Mesothelial cell of epicardium (in vitro differentiated cells): ENCODE data around the gene MAGI1. TPM values are rescaled to one million over a fixed set of nuclear protein-coding genes. Genes with fewer than 3 reads are reported as not detected.
A peak's percentile ranks its signal among the peaks of the same experiment; 100 is the strongest.

ENCODE experiments used
- DNase-seq, 2 experiments: peaks; one replicate each; pipeline ENCODE4 v3.0.0; 2021; ENCODE audit warnings: low spot score in 2 of 2; ENCODE audit not compliant: unreplicated experiment in 2 of 2
- H3K27ac Mint-ChIP-seq: 2 replicates; pipeline ENCODE4 v1.8.0; 2021; ENCODE audit warnings: mixed read lengths
- H3K27me3 Mint-ChIP-seq: 2 replicates; pipeline ENCODE4 v1.8.0; 2021; ENCODE audit warnings: low read depth, mixed read lengths
- H3K36me3 Mint-ChIP-seq: 2 replicates; pipeline ENCODE4 v1.8.0; 2021; ENCODE audit warnings: mixed read lengths
- H3K4me1 Mint-ChIP-seq: 2 replicates; pipeline ENCODE4 v1.8.0; 2021; ENCODE audit warnings: mixed read lengths
- H3K4me3 Mint-ChIP-seq: 2 replicates; pipeline ENCODE4 v1.8.0; 2021; ENCODE audit warnings: mild to moderate bottlenecking, moderate library complexity, mixed read lengths
- H3K9me3 Mint-ChIP-seq: 2 replicates; pipeline ENCODE4 v1.8.0; 2021; ENCODE audit warnings: mixed read lengths
- CTCF ChIP-seq: fragments of 200-600 bp; sonication (generic); IDR thresholded peaks from one replicate; pipeline ENCODE4 v1.5.0; 2021; ENCODE audit warnings: antibody characterized with exemption; ENCODE audit not compliant: unreplicated experiment
- total RNA-seq: library from RNA; stranded (reverse); gene quantifications from 3 replicates; pipeline ENCODE4 v1.2.1, GENCODE V29; 2021

The MAGI1 gene
- total RNA-seq, 1 donor from 2014 or later, result 65.6 TPM

DNA sequence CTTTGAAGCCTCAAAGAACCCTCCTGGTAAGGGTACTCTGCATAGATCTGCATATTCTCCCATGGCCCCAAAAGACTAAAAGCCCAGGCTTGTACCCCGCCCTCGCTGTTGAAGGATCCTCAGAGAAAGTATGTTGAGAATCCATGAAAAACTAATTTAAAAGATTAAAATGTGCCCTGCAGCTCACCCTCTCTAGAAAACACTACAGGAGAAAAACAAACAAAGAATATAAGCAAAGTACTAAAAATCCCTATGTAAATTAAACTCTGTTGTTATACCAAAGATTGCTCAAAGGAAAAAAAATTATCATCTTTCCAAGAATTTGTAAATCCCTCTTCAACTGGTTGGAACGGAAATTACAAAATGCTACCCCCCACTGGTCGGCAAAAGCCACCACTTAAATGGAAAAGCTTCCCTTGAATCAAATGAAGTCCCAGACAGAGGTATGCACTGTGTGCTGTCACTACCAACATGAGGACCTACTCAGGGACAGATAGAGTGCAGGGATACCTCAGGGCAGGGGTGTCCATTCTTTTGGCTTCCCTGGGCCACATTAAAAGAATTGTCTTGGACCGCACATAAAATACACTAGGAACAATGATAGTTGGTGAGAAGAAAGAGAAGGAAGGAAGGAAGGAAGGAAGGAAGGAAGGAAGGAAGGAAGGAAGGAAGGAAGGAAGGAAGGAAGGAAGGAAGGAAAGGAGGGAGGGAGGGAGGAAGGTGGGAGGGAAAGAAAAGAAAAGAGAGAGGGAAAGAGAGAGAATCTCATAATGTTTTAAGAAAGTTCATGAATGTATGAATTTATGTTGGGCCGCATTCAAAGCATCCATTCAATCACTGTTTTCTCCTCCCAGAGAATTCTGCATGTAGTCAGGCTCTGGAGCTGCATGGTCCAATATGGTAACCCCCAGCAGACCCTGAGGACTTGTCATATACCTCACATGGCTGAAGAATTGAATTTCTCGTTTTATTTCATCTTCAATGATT is 88.1 kb downstream of the MAGI1 start:
- no peaks in the 10 kb centered on the region for H3K9me3 Mint-ChIP-seq
- TF ChIP-seq CTCF, result no peak
- no peak for DNase-seq
- H3K36me3 Mint-ChIP-seq, result no peaks in the 10 kb centered on the region
- H3K4me1 Mint-ChIP-seq, result peaks cover 63% of the 10 kb centered on the region
- H3K27me3 Mint-ChIP-seq, result no peaks in the 10 kb centered on the region
- no peak overlapping the region for H3K4me3 Mint-ChIP-seq
- peak overlapping the region; percentile 83 for H3K27ac Mint-ChIP-seq

- no peak for DNase-seq
- Mint-ChIP-seq H3K36me3 (no peaks in the 10 kb centered on the region), H3K27ac (no peak overlapping the region), H3K4me3 (no peak overlapping the region), H3K9me3 (no peaks in the 10 kb centered on the region), H3K4me1 (peaks cover 53% of the 10 kb centered on the region), H3K27me3 (no peaks in the 10 kb centered on the region)
- no peak for TF ChIP-seq CTCF
Measured at GRCh38 chr3:65948841-65949573, 89.7 kb downstream of the MAGI1 start.

- no peak overlapping the region for H3K4me3 Mint-ChIP-seq
- peak overlapping the region; percentile 72 for H3K27ac Mint-ChIP-seq
- no peak for TF ChIP-seq CTCF
- H3K27me3 Mint-ChIP-seq, result no peaks in the 10 kb centered on the region
- peaks cover 34% of the 10 kb centered on the region for H3K4me1 Mint-ChIP-seq
- no peak for DNase-seq
- H3K36me3 Mint-ChIP-seq, result no peaks in the 10 kb centered on the region
- H3K9me3 Mint-ChIP-seq, result no peaks in the 10 kb centered on the region
Measured at GRCh38 chr3:65946438-65946837, 92.3 kb downstream of the MAGI1 start.

DNA sequence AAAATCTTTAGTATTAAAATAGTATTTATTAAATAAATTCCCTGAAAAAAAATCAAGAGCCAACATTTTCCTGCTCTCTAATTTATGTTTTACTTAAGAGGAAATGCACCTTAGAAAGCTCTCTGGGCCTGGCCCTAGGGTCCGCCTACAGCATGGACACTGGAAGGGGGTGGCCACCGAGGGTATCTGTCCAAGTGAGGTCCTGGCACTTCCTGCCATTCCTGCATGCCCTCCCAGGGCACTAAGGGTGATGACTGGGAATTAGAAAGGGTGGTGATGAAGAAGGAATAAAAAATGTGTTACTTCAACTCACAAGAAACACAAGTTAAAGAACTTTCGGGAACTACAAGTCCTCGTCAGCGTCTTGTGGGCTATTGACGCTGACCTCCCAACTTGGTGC is 92.8 kb downstream of the MAGI1 start:
- no peak for TF ChIP-seq CTCF
- Mint-ChIP-seq H3K4me1 (peaks cover 31% of the 10 kb centered on the region), H3K27me3 (no peaks in the 10 kb centered on the region), H3K4me3 (no peak overlapping the region), H3K36me3 (no peaks in the 10 kb centered on the region), H3K9me3 (no peaks in the 10 kb centered on the region), H3K27ac (no peak overlapping the region)
- DNase-seq, result no peak

DNA sequence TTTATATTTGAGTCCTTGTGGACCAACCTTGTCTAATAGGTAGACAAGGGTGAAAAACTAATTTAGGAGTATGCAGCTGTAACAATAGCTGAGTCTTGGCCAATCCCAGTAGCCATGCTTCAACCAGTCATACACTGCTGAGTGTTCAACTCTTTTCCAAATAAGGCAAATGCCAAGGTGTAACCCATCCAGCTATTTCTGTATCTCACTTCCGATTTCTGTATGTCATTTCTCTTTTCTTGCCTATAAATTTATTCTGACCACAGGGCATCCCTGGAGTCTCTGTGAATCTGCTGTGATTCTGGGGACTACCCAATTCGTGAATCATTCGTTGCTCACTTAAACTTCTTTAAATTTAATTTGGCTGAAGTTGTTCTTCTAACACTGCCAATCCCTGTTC is 93.2 kb downstream of the MAGI1 start:
- DNase-seq, result no peak
- Mint-ChIP-seq H3K9me3 (no peaks in the 10 kb centered on the region), H3K4me3 (no peak overlapping the region), H3K36me3 (no peaks in the 10 kb centered on the region), H3K4me1 (peaks cover 27% of the 10 kb centered on the region), H3K27ac (no peak overlapping the region), H3K27me3 (no peaks in the 10 kb centered on the region)
- no peak for TF ChIP-seq CTCF
